MM.1S (cell line): ENCODE data around the gene CD52.

Experiments used
- DNase-seq: peaks from one replicate; pipeline ENCODE4 v3.0.0-alpha.2; 2015
- H2AFZ ChIP-seq: fragments of 300-600 bp; sonication (generic); 2 replicates; pipeline ENCODE4 v1.6.0; 2016; ENCODE audit warnings: antibody characterized with exemption, low read length
- H3F3A ChIP-seq: fragments of 300-600 bp; sonication (generic); 2 replicates; pipeline ENCODE4 v1.6.1; 2016; ENCODE audit warnings: mild to moderate bottlenecking, antibody characterized with exemption, low read length, moderate library complexity, mixed read lengths; ENCODE audit not compliant: insufficient read depth
- H3K27ac ChIP-seq: fragments of 300-600 bp; sonication (generic); 2 replicates; pipeline ENCODE4 v1.5.1; 2016; ENCODE audit warnings: mild to moderate bottlenecking, low read length
- H3K27me3 ChIP-seq: fragments of 300-600 bp; sonication (generic); replicated peaks from 2 replicates; pipeline ENCODE4 v1.6.0; 2016; ENCODE audit warnings: low read length; ENCODE audit not compliant: insufficient read depth
- H3K36me3 ChIP-seq: fragments of 300-600 bp; sonication (generic); replicated peaks from 2 replicates; pipeline ENCODE4 v1.6.1; 2016; ENCODE audit warnings: mild to moderate bottlenecking, low read length, mixed read lengths; ENCODE audit not compliant: insufficient read depth
- H3K4me1 ChIP-seq: fragments of 300-600 bp; sonication (generic); 2 replicates; pipeline ENCODE4 v1.6.1; 2016; ENCODE audit warnings: low read length, mixed read lengths
- H3K4me2 ChIP-seq: fragments of 300-600 bp; sonication (generic); 2 replicates; pipeline ENCODE4 v1.6.0; 2016; ENCODE audit warnings: low read depth, low read length
- H3K4me3 ChIP-seq: fragments of 300-600 bp; sonication (generic); 2 replicates; pipeline ENCODE4 v1.5.1; 2016; ENCODE audit warnings: low read length, mixed read lengths
- H3K79me2 ChIP-seq: fragments of 300-600 bp; sonication (generic); 2 replicates; pipeline ENCODE4 v1.6.1; 2016; ENCODE audit warnings: mixed run types, low read length, mixed read lengths
- H3K9ac ChIP-seq: fragments of 300-600 bp; sonication (generic); 2 replicates; pipeline ENCODE4 v1.6.1; 2016; ENCODE audit warnings: low read length, mixed read lengths
- H3K9me2 ChIP-seq: fragments of 300-600 bp; sonication (generic); replicated peaks from 2 replicates; pipeline ENCODE4 v1.6.1; 2016; ENCODE audit warnings: mild to moderate bottlenecking, low read length, mixed read lengths; ENCODE audit not compliant: insufficient read depth
- H3K9me3 ChIP-seq: fragments of 300-600 bp; sonication (generic); replicated peaks from 2 replicates; pipeline ENCODE4 v1.6.1; 2016; ENCODE audit warnings: mild to moderate bottlenecking, low read length, mixed read lengths; ENCODE audit not compliant: insufficient read depth
- H4K20me1 ChIP-seq: fragments of 300-600 bp; sonication (generic); 2 replicates; pipeline ENCODE4 v1.6.1; 2016; ENCODE audit warnings: mild to moderate bottlenecking, low read length, moderate library complexity, mixed read lengths; ENCODE audit not compliant: insufficient read depth
- CTCF ChIP-seq: fragments of 300-600 bp; sonication (generic); IDR thresholded peaks from 2 replicates; pipeline ENCODE4 v1.5.1; 2016; ENCODE audit warnings: antibody characterized with exemption, low read length, mixed read lengths
- EZH2 ChIP-seq: fragments of 300-600 bp; sonication (generic); optimal IDR thresholded peaks from 2 replicates; pipeline ENCODE3; 2017; ENCODE audit warnings: low read depth, mild to moderate bottlenecking, antibody characterized with exemption, low read length, mixed read lengths
- EZH2phosphoT487 ChIP-seq: fragments of 300-600 bp; sonication (generic); IDR thresholded peaks from 2 replicates; pipeline ENCODE4 v1.6.1; 2018; ENCODE audit warnings: antibody characterized with exemption, low read length

Gene CD52

GRCh38 chr1:26356106-26356505 is 38.3 kb downstream of the CD52 start:
- H3K9me3 ChIP-seq = no peaks in the 10 kb centered on the region
- no peak overlapping the region for H2AFZ ChIP-seq
- H3K9ac ChIP-seq = no peak overlapping the region
- no peaks in the 10 kb centered on the region for H4K20me1 ChIP-seq
- H3K27ac ChIP-seq = no peak overlapping the region
- TF ChIP-seq EZH2 = no peak
- no peak for TF ChIP-seq EZH2phosphoT487
- no peak for TF ChIP-seq CTCF
- no peaks in the 10 kb centered on the region for H3K36me3 ChIP-seq
- H3K4me3 ChIP-seq = no peak overlapping the region
- no peak for DNase-seq
- no peaks in the 10 kb centered on the region for H3K9me2 ChIP-seq
- no peaks in the 10 kb centered on the region for H3F3A ChIP-seq
- no peaks in the 10 kb centered on the region for H3K4me1 ChIP-seq
- 0 out of 2 replicates have a peak, but pooled peaks cover 14% of the 10 kb centered on the region for H3K27me3 ChIP-seq
- no peak overlapping the region for H3K4me2 ChIP-seq
- no peaks in the 10 kb centered on the region for H3K79me2 ChIP-seq

- Histone ChIP-seq H3K4me2 (no peak overlapping the region), H4K20me1 (no peaks in the 10 kb centered on the region), H3K27me3 (0 out of 2 replicates have a peak, but pooled peaks cover 18% of the 10 kb centered on the region), H3F3A (no peaks in the 10 kb centered on the region), H3K9ac (no peak overlapping the region), H3K36me3 (no peaks in the 10 kb centered on the region), H3K4me1 (no peaks in the 10 kb centered on the region), H2AFZ (no peak overlapping the region), H3K27ac (no peak overlapping the region), H3K9me3 (no peaks in the 10 kb centered on the region), H3K4me3 (no peak overlapping the region), H3K79me2 (no peaks in the 10 kb centered on the region), H3K9me2 (no peaks in the 10 kb centered on the region)
- TF ChIP-seq CTCF (no peak), EZH2phosphoT487 (no peak), EZH2 (no peak)
- no peak for DNase-seq
These were observed 39.4 kb downstream of the CD52 start for GRCh38 chr1:26357121-26357602.

GRCh38 chr1:26358411-26359384 is 40.9 kb downstream of the CD52 start:
- Histone ChIP-seq H3K4me3 (no peak overlapping the region), H3K27ac (no peak overlapping the region), H3K4me2 (no peak overlapping the region), H3F3A (no peaks in the 10 kb centered on the region), H3K4me1 (no peaks in the 10 kb centered on the region), H3K9ac (no peak overlapping the region), H3K36me3 (no peaks in the 10 kb centered on the region), H3K9me2 (no peaks in the 10 kb centered on the region), H2AFZ (no peak overlapping the region), H3K27me3 (0 out of 2 replicates have a peak, but pooled peaks cover 18% of the 10 kb centered on the region), H3K79me2 (no peaks in the 10 kb centered on the region), H4K20me1 (no peaks in the 10 kb centered on the region), H3K9me3 (no peaks in the 10 kb centered on the region)
- DNase-seq = peak; percentile 21
- TF ChIP-seq EZH2 (no peak), EZH2phosphoT487 (no peak), CTCF (no peak)
